K562 (cell line): ENCODE results near the gene RMC1. TPM values are rescaled to one million over a fixed set of nuclear protein-coding genes. Genes with fewer than 3 reads are reported as not detected.

Source experiments
- JUNB ChIP-seq: fragments of 450-650 bp; formaldehyde crosslinking; conservative IDR thresholded peaks from 2 replicates; pipeline ENCODE4 v1.4.0; 2020; ENCODE audit warnings: mild to moderate bottlenecking
- polyA plus RNA-seq, 8 experiments: library from polyadenylated mRNA; depleted of rRNA in 4 of 8; stranded (reverse) in 5 of 8; unstranded in 3 of 8; fragments of >200 nt; fragmentation: Nextera tagmentation in 2 of 8; fragmentation: Illumina TruSeq in 1 of 8; extraction: Ambion mirVana in 2 of 8; extraction: Trizol in 1 of 8; gene quantifications; 2 replicates each; pipeline versions ENCODE4 v1.2.1 to v1.2.3, GENCODE V29; 2011 to 2014; ENCODE audit warnings: inconsistent platforms in 1 of 8, missing spikeins in 1 of 8
- total RNA-seq, 7 experiments: library from RNA; depleted of rRNA in 6 of 7; stranded (reverse); fragments of >200 nt in 6 of 7; fragmentation: Illumina TruSeq in 2 of 7; extraction: Trizol in 2 of 7; gene quantifications; 2 replicates each; pipeline versions ENCODE4 v1.2.1 to v1.2.3, GENCODE V29; 2011 to 2021; ENCODE audit warnings: low replicate concordance in 1 of 7
- TF ChIP-seq, protein P1 (sequence below), 2 experiments: fragments of 450-650 bp; IDR thresholded peaks; 2 replicates each; pipeline ENCODE4 v1.6.1; 2016; ENCODE audit warnings: mild to moderate bottlenecking in 2 of 2, borderline replicate concordance in 1 of 2, low read depth in 1 of 2, moderate library complexity in 1 of 2
- TF ChIP-seq, protein P2 (sequence below), 2 experiments: fragments of 450-650 bp; formaldehyde crosslinking in 1 of 2; IDR thresholded peaks; 2 replicates each; pipeline versions ENCODE4 v1.4.0 to v1.6.1; 2014 to 2020; ENCODE audit warnings: mild to moderate bottlenecking in 2 of 2, borderline replicate concordance in 1 of 2, low read depth in 1 of 2
- TF ChIP-seq, protein P3 (sequence below): sonication (generic); formaldehyde crosslinking; IDR thresholded peaks from 2 replicates; pipeline ENCODE4 v1.4.0; 2020; ENCODE audit warnings: mild to moderate bottlenecking, missing genetic modification reagents

The RMC1 gene
- total and polyA plus RNA-seq, 9 of the 15 experiments (the other 6 are each of a cell fraction or from before 2014, with no cell fraction given) = 7.5 to 42.4 (median 35.5) TPM

DNA sequence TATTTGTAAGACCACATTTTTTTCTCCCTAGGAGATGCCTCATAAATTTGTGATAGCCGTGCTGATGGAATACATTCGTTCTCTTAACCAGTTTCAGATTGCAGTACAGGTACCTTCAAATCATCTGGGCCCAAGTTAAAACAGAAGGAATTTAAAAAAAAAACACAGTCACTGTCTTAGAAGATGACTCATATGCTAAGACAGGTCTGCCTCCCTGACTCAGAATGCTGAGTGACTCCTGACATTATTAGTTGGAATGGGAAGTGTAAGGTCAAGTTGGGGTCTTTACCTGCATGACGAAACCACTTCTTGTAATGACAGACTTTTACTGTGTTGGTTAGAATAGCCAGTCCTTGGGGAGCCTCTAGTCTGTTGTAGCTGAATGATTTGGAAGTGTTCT lies 26.3 kb downstream of the RMC1 start (continued):
- TF ChIP-seq, protein P1, sequence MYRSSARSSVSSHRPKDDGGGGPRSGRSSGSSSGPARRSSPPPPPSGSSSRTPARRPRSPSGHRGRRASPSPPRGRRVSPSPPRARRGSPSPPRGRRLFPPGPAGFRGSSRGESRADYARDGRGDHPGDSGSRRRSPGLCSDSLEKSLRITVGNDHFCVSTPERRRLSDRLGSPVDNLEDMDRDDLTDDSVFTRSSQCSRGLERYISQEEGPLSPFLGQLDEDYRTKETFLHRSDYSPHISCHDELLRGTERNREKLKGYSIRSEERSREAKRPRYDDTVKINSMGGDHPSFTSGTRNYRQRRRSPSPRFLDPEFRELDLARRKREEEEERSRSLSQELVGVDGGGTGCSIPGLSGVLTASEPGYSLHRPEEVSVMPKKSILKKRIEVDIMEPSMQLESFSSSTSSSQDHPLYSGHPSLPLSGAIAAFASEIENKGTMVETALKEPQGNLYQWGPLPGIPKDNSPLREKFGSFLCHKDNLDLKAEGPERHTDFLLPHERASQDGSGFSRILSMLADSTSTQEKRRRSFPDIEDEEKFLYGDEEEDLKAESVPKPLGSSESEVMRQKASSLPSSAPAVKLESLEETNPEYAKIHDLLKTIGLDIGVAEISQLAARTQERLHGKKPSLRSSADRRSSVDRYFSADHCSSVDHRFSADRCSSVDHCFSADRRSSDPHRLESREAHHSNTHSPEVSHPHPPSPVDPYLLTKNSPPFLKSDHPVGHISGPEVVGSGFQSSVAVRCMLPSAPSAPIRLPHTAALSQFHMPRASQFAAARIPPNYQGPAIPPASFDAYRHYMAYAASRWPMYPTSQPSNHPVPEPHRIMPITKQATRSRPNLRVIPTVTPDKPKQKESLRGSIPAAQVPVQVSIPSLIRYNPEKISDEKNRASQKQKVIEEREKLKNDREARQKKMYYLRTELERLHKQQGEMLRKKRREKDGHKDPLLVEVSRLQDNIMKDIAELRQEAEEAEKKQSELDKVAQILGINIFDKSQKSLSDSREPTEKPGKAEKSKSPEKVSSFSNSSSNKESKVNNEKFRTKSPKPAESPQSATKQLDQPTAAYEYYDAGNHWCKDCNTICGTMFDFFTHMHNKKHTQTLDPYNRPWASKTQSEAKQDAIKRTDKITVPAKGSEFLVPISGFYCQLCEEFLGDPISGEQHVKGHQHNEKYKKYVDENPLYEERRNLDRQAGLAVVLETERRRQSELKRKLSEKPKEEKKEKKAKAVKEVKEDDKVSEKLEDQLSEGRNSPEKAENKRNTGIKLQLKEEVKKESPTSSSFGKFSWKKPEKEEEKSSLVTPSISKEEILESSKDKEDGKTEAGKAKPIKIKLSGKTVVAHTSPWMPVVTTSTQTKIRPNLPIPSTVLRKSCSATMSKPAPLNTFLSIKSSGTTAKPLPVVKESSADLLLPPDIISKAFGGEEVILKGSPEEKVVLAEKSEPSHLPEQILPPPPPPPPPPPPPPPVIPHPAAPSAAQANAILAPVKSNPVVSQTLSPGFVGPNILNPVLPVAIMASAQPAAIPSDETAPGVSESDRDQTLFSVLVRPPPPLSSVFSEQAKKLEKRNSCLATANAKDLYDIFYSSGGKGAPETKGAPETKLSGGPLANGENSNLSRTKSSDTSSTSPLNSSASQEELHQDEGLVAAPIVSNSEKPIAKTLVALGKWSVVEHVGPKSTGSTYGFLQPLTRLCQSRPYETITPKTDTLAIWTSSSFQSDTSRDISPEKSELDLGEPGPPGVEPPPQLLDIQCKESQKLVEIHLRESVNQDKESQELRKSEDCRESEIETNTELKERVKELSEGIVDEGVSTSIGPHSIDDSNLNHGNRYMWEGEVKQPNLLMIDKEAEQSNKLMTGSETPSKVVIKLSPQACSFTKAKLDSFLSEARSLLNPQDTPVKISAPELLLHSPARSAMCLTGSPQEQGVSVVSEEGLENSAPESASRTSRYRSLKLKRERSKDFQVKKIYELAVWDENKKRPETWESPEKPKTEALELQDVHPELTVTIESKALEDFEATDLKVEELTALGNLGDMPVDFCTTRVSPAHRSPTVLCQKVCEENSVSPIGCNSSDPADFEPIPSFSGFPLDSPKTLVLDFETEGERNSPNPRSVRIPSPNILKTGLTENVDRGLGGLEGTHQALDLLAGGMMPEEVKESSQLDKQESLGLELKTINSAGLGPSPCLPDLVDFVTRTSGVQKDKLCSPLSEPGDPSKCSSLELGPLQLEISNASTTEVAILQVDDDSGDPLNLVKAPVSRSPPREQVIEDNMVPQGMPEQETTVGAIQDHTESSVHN (IDR thresholded peaks at IDR 0.05; ENCODE audit: borderline replicate concordance in 1 of 2, low read depth in 1 of 2) = peak in 1 of 2 experiments; percentile 84; a peak in 2 of 4 replicates
- TF ChIP-seq, protein P2, sequence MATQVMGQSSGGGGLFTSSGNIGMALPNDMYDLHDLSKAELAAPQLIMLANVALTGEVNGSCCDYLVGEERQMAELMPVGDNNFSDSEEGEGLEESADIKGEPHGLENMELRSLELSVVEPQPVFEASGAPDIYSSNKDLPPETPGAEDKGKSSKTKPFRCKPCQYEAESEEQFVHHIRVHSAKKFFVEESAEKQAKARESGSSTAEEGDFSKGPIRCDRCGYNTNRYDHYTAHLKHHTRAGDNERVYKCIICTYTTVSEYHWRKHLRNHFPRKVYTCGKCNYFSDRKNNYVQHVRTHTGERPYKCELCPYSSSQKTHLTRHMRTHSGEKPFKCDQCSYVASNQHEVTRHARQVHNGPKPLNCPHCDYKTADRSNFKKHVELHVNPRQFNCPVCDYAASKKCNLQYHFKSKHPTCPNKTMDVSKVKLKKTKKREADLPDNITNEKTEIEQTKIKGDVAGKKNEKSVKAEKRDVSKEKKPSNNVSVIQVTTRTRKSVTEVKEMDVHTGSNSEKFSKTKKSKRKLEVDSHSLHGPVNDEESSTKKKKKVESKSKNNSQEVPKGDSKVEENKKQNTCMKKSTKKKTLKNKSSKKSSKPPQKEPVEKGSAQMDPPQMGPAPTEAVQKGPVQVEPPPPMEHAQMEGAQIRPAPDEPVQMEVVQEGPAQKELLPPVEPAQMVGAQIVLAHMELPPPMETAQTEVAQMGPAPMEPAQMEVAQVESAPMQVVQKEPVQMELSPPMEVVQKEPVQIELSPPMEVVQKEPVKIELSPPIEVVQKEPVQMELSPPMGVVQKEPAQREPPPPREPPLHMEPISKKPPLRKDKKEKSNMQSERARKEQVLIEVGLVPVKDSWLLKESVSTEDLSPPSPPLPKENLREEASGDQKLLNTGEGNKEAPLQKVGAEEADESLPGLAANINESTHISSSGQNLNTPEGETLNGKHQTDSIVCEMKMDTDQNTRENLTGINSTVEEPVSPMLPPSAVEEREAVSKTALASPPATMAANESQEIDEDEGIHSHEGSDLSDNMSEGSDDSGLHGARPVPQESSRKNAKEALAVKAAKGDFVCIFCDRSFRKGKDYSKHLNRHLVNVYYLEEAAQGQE (IDR thresholded peaks at IDR 0.05; ENCODE audit: borderline replicate concordance) = peak; percentile 3; the same call in 1 of the 2 replicates
- TF ChIP-seq, protein P2 (CRISPR knock-in tag; IDR thresholded peaks at IDR 0.05; ENCODE audit: low read depth) = no peak
- TF ChIP-seq JUNB (CRISPR knock-in tag) = peak; percentile 66
- TF ChIP-seq, protein P3, sequence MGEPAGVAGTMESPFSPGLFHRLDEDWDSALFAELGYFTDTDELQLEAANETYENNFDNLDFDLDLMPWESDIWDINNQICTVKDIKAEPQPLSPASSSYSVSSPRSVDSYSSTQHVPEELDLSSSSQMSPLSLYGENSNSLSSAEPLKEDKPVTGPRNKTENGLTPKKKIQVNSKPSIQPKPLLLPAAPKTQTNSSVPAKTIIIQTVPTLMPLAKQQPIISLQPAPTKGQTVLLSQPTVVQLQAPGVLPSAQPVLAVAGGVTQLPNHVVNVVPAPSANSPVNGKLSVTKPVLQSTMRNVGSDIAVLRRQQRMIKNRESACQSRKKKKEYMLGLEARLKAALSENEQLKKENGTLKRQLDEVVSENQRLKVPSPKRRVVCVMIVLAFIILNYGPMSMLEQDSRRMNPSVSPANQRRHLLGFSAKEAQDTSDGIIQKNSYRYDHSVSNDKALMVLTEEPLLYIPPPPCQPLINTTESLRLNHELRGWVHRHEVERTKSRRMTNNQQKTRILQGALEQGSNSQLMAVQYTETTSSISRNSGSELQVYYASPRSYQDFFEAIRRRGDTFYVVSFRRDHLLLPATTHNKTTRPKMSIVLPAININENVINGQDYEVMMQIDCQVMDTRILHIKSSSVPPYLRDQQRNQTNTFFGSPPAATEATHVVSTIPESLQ = 0 out of 2 replicates have a peak, but pooled peaks have one; percentile 8
- TF ChIP-seq, all 486 proteins: peak for 49
